Esophagus muscularis mucosa (tissue), 4 donors: Measurements from ENCODE around the gene COG5.

ENCODE experiments used
- CTCF ChIP-seq, 3 experiments: fragments of 200-600 bp in 2 of 3; fragments of 450-650 bp in 1 of 3; sonication (generic) in 2 of 3; IDR thresholded peaks; one replicate each; pipeline ENCODE4 v1.5.1; 2017 to 2019; ENCODE audit warnings: antibody characterized with exemption in 3 of 3, mild to moderate bottlenecking in 2 of 3, moderate library complexity in 1 of 3
- EP300 ChIP-seq: sonication (generic); formaldehyde crosslinking; IDR thresholded peaks from one replicate; pipeline ENCODE4 v1.6.1; 2017; ENCODE audit warnings: antibody characterized with exemption
- POLR2AphosphoS5 ChIP-seq, 2 donors: sonication (generic); formaldehyde crosslinking; IDR thresholded peaks; one replicate each; pipeline ENCODE4 v1.6.1; 2017; ENCODE audit warnings: antibody characterized with exemption in 2 of 2

- TF ChIP-seq CTCF (IDR thresholded peaks at IDR 0.05): no peak
- no peak for TF ChIP-seq POLR2AphosphoS5 (IDR thresholded peaks at IDR 0.05)
- no peak for TF ChIP-seq EP300
These were observed 259.7 kb downstream of the COG5 start for GRCh38 chr7:107304063-107304462.
